ENCODE results near the gene TMEM91. TPM values are rescaled to one million over a fixed set of nuclear protein-coding genes. Genes with fewer than 3 reads are reported as not detected.
A peak's percentile ranks its signal among the peaks of the same experiment; 100 is the strongest.

The TMEM91 gene
- total and polyA plus RNA-seq, 9 of the 15 experiments (the other 6 are each of a cell fraction or from before 2014, with no cell fraction given), result 1.2 to 5.2 (median 2.7) TPM

GRCh38 chr19:41332000-41332399 lies 44.3 kb upstream of the TMEM91 start:
- H3K4me3 ChIP-seq, result no peak overlapping the region
- intact Hi-C loops (cut with micrococcal nuclease) (no loop called here), in situ Hi-C loops (cut with MboI) (no loop called here)
- no peak overlapping the region for H3K4me2 ChIP-seq (ENCODE audit: insufficient read depth, low read length)
- FAIRE-seq (no peak), ATAC-seq (no peak), DNase-seq (ENCODE audit: extremely low read depth in 1 of 4, low spot score in 3 of 4) (no peak)
- ChIA-PET CTCF (ENCODE audit: low intra/inter-chr PET ratio) (no interaction called here), POLR2A (interaction anchor here (0.7 kb wide), 1 partner anchor 13 kb away, joined by 4 read pairs; no protein-coding TSS in a partner anchor)
- TF ChIP-seq SRSF1 (IDR thresholded peaks at IDR 0.05; ENCODE audit: low read depth, low read length) (no peak), SUPT5H (IDR thresholded peaks at IDR 0.05) (0 out of 2 replicates have a peak, but pooled peaks have one; percentile 11), RBFOX2 (IDR thresholded peaks at IDR 0.05; ENCODE audit: low read depth, low read length) (0 out of 2 replicates have a peak, but pooled peaks have one; percentile 20)
- H3K9ac ChIP-seq (ENCODE audit: insufficient read depth in 1 of 2, low read depth in 2 of 2, low read length in 2 of 2), result peak overlapping the region in 1 of 2 experiments; percentile 38; a peak in 1 of 4 replicates
- H3K27ac ChIP-seq (ENCODE audit: extremely low read depth, low read depth, low read length), result no peak overlapping the region
- H3K36me3 ChIP-seq (ENCODE audit: control insufficient read depth, insufficient read depth, low read length), result peaks cover 81% of the 10 kb centered on the region; the same call in 2 of the 3 replicates
- peaks cover 3% of the 10 kb centered on the region; the same call in 1 of the 2 replicates for H4K20me1 ChIP-seq (replicated peaks; ENCODE audit: control insufficient read depth, insufficient read depth, low read length)
- no peaks in the 10 kb centered on the region for H3K9me1 ChIP-seq (ENCODE audit: control insufficient read depth, insufficient read depth, low read length)
- H3K9me3 ChIP-seq (replicated peaks; ENCODE audit: control insufficient read depth, insufficient read depth, low read depth, low read length), result no peaks in the 10 kb centered on the region
- WGBS (ENCODE audit: insufficient coverage, low coverage, missing lambda C conversion rate), result 87% methylated on average over 13 of the region's 16 CpGs
- no TSS peak for BruUV-seq (replicated peaks)
- no peaks in the 10 kb centered on the region for H3K27me3 ChIP-seq (ENCODE audit: control insufficient read depth in 2 of 2, insufficient read depth in 2 of 2, low read length in 2 of 2)
- no peak overlapping the region for H2AFZ ChIP-seq (ENCODE audit: low read depth, low read length)
- H3K4me1 ChIP-seq (replicated peaks in 1 of 2; ENCODE audit: control insufficient read depth in 2 of 2, insufficient read depth in 2 of 2, low read length in 2 of 2), result peaks cover 14 to 24% of the 10 kb centered on the region in 2 experiments; a peak in 4 of 5 replicates
- H3K79me2 ChIP-seq (ENCODE audit: control insufficient read depth, insufficient read depth, low read length), result peaks cover 14% of the 10 kb centered on the region

- peaks cover 10% of the 10 kb centered on the region; the same call in 2 of the 3 replicates for H3K79me2 ChIP-seq (ENCODE audit: control insufficient read depth, insufficient read depth, low read length)
- H3K36me3 ChIP-seq (ENCODE audit: control insufficient read depth, insufficient read depth, low read length), result peaks cover 82% of the 10 kb centered on the region; the same call in 2 of the 3 replicates
- no TSS peak for BruUV-seq (replicated peaks)
- H3K4me3 ChIP-seq, result no peak overlapping the region
- intact Hi-C loops (cut with micrococcal nuclease) (no loop called here), in situ Hi-C loops (cut with MboI) (no loop called here)
- peaks cover 3% of the 10 kb centered on the region; the same call in 1 of the 2 replicates for H4K20me1 ChIP-seq (replicated peaks; ENCODE audit: control insufficient read depth, insufficient read depth, low read length)
- H3K27me3 ChIP-seq (ENCODE audit: control insufficient read depth in 2 of 2, insufficient read depth in 2 of 2, low read length in 2 of 2), result no peaks in the 10 kb centered on the region
- no peak for DNase-seq (ENCODE audit: extremely low read depth in 1 of 4, low spot score in 3 of 4)
- 83% methylated on average over 5 of the region's 5 CpGs for WGBS (ENCODE audit: insufficient coverage, low coverage, missing lambda C conversion rate)
- FAIRE-seq, result no peak
- ChIA-PET POLR2A (no interaction called here), CTCF (ENCODE audit: low intra/inter-chr PET ratio) (no interaction called here)
- no peak overlapping the region for H3K27ac ChIP-seq (ENCODE audit: extremely low read depth, low read depth, low read length)
- no peaks in the 10 kb centered on the region for H3K9me1 ChIP-seq (ENCODE audit: control insufficient read depth, insufficient read depth, low read length)
- H3K9me3 ChIP-seq (replicated peaks; ENCODE audit: control insufficient read depth, insufficient read depth, low read depth, low read length), result no peaks in the 10 kb centered on the region
- no peak for ATAC-seq
- H3K9ac ChIP-seq (ENCODE audit: insufficient read depth in 1 of 2, low read depth in 2 of 2, low read length in 2 of 2), result no peak overlapping the region
- no peak overlapping the region for H2AFZ ChIP-seq (ENCODE audit: low read depth, low read length)
- no peak overlapping the region for H3K4me2 ChIP-seq (ENCODE audit: insufficient read depth, low read length)
- peaks cover 10 to 19% of the 10 kb centered on the region in 2 experiments; a peak in 4 of 5 replicates for H3K4me1 ChIP-seq (replicated peaks in 1 of 2; ENCODE audit: control insufficient read depth in 2 of 2, insufficient read depth in 2 of 2, low read length in 2 of 2)
- TF ChIP-seq ATF1 (CRISPR knock-in tag; IDR thresholded peaks at IDR 0.05) (no peak), ATF1 (tag; IDR thresholded peaks at IDR 0.05) (no peak), SMAD4 (CRISPR knock-in tag; conservative IDR thresholded peaks at IDR 0.05) (no peak), MAFK (IDR thresholded peaks at IDR 0.05; ENCODE audit: low read length) (no peak), SUPT5H (IDR thresholded peaks at IDR 0.05) (no peak), ZNF407 (IDR thresholded peaks at IDR 0.05; ENCODE audit: low read depth) (no peak), ZNF354B (CRISPR knock-in tag; IDR thresholded peaks at IDR 0.05) (no peak)
Measured at GRCh38 chr19:41332468-41332867, 43.9 kb upstream of the TMEM91 start.

All from K562 (cell line).